ENCODE measurements around the gene RBMS3.

The RBMS3 gene

GRCh38 chr3:29906906-29907305 is 626.0 kb downstream of the RBMS3 start:
- TF ChIP-seq CTCF (IDR thresholded peaks at IDR 0.05): no peak
- Histone ChIP-seq H3K4me3 (no peak overlapping the region), H3K27ac (no peak overlapping the region)
- no peak for DNase-seq (ENCODE audit: low spot score)

GRCh38 chr3:29912600-29913288 is 631.9 kb downstream of the RBMS3 start:
- H3K27ac ChIP-seq: no peak overlapping the region
- TF ChIP-seq CTCF (IDR thresholded peaks at IDR 0.05): no peak
- H3K4me3 ChIP-seq: no peak overlapping the region
- DNase-seq (ENCODE audit: low spot score): no peak

GRCh38 chr3:29914861-29915524 is 634.1 kb downstream of the RBMS3 start:
- no peak for DNase-seq (ENCODE audit: low spot score)
- no peak for TF ChIP-seq CTCF (IDR thresholded peaks at IDR 0.05)
- Histone ChIP-seq H3K4me3 (no peak overlapping the region), H3K27ac (no peak overlapping the region)

GRCh38 chr3:29919571-29919970 is 638.7 kb downstream of the RBMS3 start:
- H3K4me3 ChIP-seq: no peak overlapping the region
- DNase-seq (ENCODE audit: low spot score): no peak
- TF ChIP-seq CTCF (IDR thresholded peaks at IDR 0.05): no peak
- H3K27ac ChIP-seq: no peak overlapping the region

- DNase-seq (ENCODE audit: low spot score): no peak
- H3K27ac ChIP-seq: peak overlapping the region in 1 of 2 donors; percentile 36
- TF ChIP-seq CTCF (IDR thresholded peaks at IDR 0.05): no peak
- H3K4me3 ChIP-seq: no peak overlapping the region
Measured at GRCh38 chr3:29922992-29923746, 642.3 kb downstream of the RBMS3 start.

- TF ChIP-seq CTCF (IDR thresholded peaks at IDR 0.05): no peak
- H3K27ac ChIP-seq: peak overlapping the region in 1 of 2 donors; percentile 39
- H3K4me3 ChIP-seq: peak overlapping the region; percentile 37
- DNase-seq (ENCODE audit: low spot score): no peak
Measured at GRCh38 chr3:29924783-29925561, 644.1 kb downstream of the RBMS3 start.

Measured in coronary artery (tissue), 2 donors.